ENCODE results near the gene CECR2.

DNA sequence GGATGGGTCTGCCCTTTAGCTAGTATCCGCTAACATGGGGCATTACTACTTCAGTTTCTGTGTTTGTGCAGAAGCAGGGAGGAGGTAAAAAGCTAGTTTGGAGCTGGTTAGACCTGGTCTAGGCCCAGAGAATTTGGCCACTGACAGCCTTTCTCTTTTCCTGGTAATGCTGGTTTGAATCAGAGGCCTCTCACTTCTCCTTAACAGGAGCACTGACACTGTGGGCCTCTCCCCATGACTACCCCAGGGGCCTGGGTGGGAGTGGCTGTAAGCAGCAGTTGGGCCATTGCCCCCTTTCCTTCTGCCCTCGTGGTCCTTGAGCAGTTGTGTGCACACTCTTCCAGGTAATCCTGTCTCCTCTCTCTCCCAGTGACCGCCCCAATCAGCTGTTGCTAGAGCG is 185.6 kb downstream of the CECR2 start:
- TF ChIP-seq HDAC2 (IDR thresholded peaks at IDR 0.05; ENCODE audit: borderline replicate concordance in 1 of 2, low read depth in 2 of 2, low read length in 2 of 2): no peak
- TF ChIP-seq, protein P1, sequence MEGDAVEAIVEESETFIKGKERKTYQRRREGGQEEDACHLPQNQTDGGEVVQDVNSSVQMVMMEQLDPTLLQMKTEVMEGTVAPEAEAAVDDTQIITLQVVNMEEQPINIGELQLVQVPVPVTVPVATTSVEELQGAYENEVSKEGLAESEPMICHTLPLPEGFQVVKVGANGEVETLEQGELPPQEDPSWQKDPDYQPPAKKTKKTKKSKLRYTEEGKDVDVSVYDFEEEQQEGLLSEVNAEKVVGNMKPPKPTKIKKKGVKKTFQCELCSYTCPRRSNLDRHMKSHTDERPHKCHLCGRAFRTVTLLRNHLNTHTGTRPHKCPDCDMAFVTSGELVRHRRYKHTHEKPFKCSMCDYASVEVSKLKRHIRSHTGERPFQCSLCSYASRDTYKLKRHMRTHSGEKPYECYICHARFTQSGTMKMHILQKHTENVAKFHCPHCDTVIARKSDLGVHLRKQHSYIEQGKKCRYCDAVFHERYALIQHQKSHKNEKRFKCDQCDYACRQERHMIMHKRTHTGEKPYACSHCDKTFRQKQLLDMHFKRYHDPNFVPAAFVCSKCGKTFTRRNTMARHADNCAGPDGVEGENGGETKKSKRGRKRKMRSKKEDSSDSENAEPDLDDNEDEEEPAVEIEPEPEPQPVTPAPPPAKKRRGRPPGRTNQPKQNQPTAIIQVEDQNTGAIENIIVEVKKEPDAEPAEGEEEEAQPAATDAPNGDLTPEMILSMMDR (IDR thresholded peaks at IDR 0.05; ENCODE audit: control extremely low read depth in 1 of 3, insufficient read depth in 1 of 3, low read depth in 1 of 3, low read length in 3 of 3): no peak
- TF ChIP-seq POLR2A (IDR thresholded peaks at IDR 0.05; ENCODE audit: control extremely low read depth in 1 of 2, low read depth in 2 of 2, low read length in 2 of 2): no peak
- TF ChIP-seq, protein P2, sequence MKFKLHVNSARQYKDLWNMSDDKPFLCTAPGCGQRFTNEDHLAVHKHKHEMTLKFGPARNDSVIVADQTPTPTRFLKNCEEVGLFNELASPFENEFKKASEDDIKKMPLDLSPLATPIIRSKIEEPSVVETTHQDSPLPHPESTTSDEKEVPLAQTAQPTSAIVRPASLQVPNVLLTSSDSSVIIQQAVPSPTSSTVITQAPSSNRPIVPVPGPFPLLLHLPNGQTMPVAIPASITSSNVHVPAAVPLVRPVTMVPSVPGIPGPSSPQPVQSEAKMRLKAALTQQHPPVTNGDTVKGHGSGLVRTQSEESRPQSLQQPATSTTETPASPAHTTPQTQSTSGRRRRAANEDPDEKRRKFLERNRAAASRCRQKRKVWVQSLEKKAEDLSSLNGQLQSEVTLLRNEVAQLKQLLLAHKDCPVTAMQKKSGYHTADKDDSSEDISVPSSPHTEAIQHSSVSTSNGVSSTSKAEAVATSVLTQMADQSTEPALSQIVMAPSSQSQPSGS (IDR thresholded peaks at IDR 0.05; ENCODE audit: low read length): no peak
- no peak for TF ChIP-seq POLR2AphosphoS5 (IDR thresholded peaks at IDR 0.05; ENCODE audit: low read depth, low read length)
- TF ChIP-seq EZH2 (IDR thresholded peaks at IDR 0.05; ENCODE audit: low read depth, low read length, severe bottlenecking): no peak
- TF ChIP-seq BACH1 (IDR thresholded peaks at IDR 0.05; ENCODE audit: low read length): no peak
- no peak for TF ChIP-seq JUND (IDR thresholded peaks at IDR 0.05; ENCODE audit: low read length)
- no peak for TF ChIP-seq EP300 (IDR thresholded peaks at IDR 0.05; ENCODE audit: borderline replicate concordance in 1 of 2, low read depth in 2 of 2, low read length in 2 of 2)
- no peak for TF ChIP-seq BCL11A (IDR thresholded peaks at IDR 0.05; ENCODE audit: low read depth in 2 of 2, low read length in 2 of 2)
- TF ChIP-seq POU5F1 (IDR thresholded peaks at IDR 0.05; ENCODE audit: low read depth, low read length): no peak
- no peak for TF ChIP-seq SIN3A (conservative IDR thresholded peaks at IDR 0.05 in 1 of 2, IDR thresholded peaks at IDR 0.05 in 1 of 2; ENCODE audit: low read depth in 1 of 2, low read length in 2 of 2)
- no peak for TF ChIP-seq CHD1 (IDR thresholded peaks at IDR 0.05; ENCODE audit: low read depth, low read length)
